GM13977 (cell line): ENCODE results near the gene PHACTR1.

Experiments used
- DNase-seq: peaks from one replicate; pipeline ENCODE4 v3.0.0; 2012; ENCODE audit warnings: low spot score
- in situ Hi-C: fragments of 300-500 bp; cut with MboI; formaldehyde crosslinking; loops from one replicate; pipeline ENCODE4 v1.12.0; 2022; ENCODE audit warnings: low sequenced_read_pairs, low pct_unique_long_range_greater_than_20kb, mixed read lengths, inconsistent platforms; ENCODE audit not compliant: unreplicated experiment
- TF ChIP-seq, protein P1 (sequence below): IDR thresholded peaks from 2 replicates; pipeline ENCODE4 v1.5.1; 2012; ENCODE audit warnings: mild to moderate bottlenecking, control low read depth; ENCODE audit not compliant: insufficient read depth; ENCODE audit errors: extremely low read depth, missing control alignments

The PHACTR1 gene

DNA sequence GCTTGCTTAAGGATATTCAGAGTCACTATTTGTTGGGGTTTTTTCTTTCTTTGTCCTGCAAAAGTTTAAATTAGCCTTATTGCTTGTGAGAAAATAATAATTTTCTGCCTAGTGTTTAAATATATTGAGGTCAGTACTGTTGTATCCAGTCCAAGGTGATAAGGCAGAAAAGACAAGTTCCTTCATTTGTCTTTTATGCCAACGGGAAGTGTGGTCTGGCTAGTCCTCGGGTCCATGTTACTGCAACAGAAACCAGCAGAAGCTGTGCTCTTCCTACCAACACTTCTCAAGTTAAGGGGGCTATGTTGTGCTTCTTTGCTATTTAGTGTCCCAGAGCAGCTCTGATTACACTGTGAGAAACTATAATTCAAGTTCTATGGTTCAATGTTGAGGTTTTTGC, 310.6 kb downstream of the PHACTR1 start:
- in situ Hi-C loops, result no loop called here
- TF ChIP-seq, protein P1, sequence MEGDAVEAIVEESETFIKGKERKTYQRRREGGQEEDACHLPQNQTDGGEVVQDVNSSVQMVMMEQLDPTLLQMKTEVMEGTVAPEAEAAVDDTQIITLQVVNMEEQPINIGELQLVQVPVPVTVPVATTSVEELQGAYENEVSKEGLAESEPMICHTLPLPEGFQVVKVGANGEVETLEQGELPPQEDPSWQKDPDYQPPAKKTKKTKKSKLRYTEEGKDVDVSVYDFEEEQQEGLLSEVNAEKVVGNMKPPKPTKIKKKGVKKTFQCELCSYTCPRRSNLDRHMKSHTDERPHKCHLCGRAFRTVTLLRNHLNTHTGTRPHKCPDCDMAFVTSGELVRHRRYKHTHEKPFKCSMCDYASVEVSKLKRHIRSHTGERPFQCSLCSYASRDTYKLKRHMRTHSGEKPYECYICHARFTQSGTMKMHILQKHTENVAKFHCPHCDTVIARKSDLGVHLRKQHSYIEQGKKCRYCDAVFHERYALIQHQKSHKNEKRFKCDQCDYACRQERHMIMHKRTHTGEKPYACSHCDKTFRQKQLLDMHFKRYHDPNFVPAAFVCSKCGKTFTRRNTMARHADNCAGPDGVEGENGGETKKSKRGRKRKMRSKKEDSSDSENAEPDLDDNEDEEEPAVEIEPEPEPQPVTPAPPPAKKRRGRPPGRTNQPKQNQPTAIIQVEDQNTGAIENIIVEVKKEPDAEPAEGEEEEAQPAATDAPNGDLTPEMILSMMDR, result no peak
- DNase-seq, result no peak

GRCh38 chr6:13030396-13030795, 313.8 kb downstream of the PHACTR1 start:
- DNase-seq, result no peak
- in situ Hi-C loops, result no loop called here
- TF ChIP-seq, protein P1, result no peak

GRCh38 chr6:13032566-13032965, 316.0 kb downstream of the PHACTR1 start:
- no peak for DNase-seq
- TF ChIP-seq, protein P1, result no peak
- in situ Hi-C loops, result no loop called here

DNA sequence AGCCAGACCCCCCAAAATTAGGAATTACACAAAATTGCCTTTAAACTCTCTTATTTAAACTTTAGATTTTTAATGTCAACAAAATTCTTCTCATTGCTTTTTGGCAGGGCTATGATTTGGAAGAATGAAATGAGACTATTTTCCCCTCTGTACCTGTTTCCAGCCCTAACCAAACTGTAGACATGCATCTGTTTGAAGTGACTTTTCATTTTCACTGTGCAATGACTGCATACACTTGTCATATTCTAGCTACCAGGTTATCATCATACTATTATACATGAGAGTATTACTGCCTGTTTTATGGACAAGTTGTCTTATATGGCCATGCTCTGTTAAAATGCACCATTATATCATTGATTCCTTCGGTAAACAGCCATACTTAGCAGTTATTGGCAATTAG, 316.6 kb downstream of the PHACTR1 start:
- TF ChIP-seq, protein P1, result no peak
- DNase-seq, result no peak
- in situ Hi-C loops, result no loop called here

DNA sequence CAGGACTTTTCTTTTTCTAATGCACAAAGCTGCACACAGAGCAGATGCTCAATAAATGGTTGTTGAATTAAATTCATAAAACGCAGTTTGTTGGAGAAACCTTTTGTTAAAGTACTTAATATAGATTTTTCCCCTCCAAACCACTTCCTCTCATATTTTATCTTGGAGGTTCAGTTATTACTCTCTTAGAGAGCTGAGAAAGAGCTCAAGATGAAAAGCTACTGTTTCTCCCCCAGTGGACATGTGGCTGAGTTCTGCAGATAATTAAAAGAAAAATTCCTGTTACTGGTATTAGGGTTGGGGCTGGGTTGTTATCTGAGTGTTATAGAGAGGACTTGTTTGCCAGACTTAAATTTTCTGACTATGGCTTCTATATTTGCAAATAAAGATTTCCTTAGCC, 317.7 kb downstream of the PHACTR1 start:
- DNase-seq, result no peak
- TF ChIP-seq, protein P1, result no peak
- in situ Hi-C loops, result no loop called here

DNA sequence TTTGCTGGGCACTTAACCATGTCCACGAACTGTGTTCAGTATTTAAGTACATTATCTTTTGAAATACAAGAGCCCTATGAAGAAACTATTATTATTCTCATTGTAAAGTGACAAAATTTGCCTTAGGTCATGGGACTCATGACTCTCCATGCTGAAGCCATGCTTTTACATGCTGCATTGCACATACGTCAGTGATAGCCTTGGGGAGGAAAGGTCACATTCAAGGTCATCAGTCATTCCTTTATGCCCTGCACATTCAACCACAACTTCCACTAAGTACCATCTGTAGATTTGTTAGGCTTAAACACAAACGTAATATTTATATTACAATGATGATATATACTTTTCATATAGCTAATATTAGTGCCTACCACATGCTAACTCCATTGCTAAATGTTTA, 319.0 kb downstream of the PHACTR1 start:
- no peak for DNase-seq
- in situ Hi-C loops, result no loop called here
- TF ChIP-seq, protein P1, result no peak

DNA sequence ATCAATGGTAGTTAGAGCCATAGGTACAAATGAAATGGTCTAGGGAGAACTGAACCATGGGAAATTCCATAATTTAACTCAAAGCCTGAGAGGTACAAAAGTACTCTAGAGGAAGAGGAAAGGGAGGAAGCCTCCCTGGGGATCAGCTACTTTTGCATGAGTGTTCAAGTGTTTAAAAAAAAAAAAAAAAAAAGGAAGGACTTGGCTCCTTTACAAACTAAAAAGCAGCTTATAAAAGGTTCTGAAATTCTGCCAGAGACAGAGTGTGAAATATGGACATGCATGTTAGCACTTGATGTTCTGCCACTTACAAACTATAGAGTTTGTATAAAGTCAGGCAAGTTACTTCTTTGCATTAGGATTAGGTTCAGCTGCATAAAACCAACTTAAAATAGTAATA, 321.7 kb downstream of the PHACTR1 start:
- in situ Hi-C loops, result no loop called here
- TF ChIP-seq, protein P1, result no peak
- no peak for DNase-seq
